ENCODE data around the gene RITA1.

DNA sequence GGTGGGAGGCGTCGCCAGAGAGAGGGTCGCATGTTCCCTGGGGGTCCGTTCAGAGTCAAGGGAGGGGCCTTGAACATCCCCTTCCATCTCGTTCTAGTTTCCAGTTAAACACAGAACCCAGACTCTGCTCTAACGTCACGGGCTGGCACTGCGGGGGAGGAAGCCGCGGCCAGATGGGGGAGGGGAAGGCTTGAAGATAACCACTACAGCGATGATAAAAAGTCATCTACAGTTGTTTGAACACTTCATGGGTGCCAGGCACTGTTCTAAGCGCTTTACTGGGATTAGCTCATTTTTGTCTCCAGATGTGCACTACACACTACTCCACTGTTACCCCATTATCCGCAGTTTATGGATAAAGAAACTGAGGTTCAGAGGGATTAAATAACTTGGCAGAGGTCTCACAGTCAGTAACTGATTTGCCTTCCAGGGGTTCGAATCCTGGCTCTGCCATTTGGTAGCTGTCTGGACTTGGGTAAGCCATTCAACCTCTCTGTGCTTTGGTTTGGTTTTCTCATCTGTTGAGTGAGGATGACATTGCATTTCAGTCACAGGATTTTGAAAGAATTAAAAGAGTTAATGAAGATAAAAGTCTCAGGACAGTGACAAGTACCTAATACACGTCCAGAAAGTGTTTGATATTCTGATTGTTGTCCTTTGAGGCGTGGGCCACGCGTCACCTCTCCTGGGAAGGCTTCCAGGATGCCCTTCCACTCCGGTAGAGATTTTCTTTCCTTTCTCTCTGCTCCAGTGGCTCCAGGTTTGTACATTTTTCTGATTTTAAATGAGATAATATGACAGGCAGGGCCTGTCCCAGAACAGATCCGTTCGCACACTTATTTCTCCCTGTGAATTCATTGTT, 49.2 kb upstream of the RITA1 start:
- TF ChIP-seq, protein P1, sequence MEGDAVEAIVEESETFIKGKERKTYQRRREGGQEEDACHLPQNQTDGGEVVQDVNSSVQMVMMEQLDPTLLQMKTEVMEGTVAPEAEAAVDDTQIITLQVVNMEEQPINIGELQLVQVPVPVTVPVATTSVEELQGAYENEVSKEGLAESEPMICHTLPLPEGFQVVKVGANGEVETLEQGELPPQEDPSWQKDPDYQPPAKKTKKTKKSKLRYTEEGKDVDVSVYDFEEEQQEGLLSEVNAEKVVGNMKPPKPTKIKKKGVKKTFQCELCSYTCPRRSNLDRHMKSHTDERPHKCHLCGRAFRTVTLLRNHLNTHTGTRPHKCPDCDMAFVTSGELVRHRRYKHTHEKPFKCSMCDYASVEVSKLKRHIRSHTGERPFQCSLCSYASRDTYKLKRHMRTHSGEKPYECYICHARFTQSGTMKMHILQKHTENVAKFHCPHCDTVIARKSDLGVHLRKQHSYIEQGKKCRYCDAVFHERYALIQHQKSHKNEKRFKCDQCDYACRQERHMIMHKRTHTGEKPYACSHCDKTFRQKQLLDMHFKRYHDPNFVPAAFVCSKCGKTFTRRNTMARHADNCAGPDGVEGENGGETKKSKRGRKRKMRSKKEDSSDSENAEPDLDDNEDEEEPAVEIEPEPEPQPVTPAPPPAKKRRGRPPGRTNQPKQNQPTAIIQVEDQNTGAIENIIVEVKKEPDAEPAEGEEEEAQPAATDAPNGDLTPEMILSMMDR (IDR thresholded peaks at IDR 0.05; ENCODE audit: low read depth, low read length) = no peak
- TF ChIP-seq EZH2phosphoT487 (IDR thresholded peaks at IDR 0.05; ENCODE audit: low read depth) = no peak

Measured in OCI-LY3 (cell line).